Fibroblast of skin of back (primary cell): ENCODE measurements around the gene ATP10B.

ENCODE experiments used
- DNase-seq: peaks from one replicate; pipeline ENCODE4 v3.0.0-alpha.2; 2013

The ATP10B gene

DNA sequence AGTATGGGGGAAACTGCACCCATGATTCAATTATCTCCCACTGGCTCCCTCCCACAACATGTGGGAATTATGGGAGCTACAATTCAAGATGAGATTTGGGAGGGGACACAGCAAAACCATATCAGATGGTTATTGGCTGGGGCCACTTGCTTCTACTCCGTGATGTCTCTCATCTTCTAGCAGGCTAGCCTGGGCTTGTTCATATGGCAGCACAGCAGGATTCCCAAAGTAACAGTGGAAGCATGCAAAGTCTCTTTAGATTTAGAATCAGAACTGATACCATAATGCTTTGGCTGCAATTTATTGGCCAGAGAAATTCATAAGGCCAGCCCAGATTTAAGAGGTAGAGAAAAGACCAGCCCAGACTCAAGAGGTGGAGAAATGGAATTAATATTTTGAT lies 304.1 kb downstream of the ATP10B start:
- no peak for DNase-seq

DNA sequence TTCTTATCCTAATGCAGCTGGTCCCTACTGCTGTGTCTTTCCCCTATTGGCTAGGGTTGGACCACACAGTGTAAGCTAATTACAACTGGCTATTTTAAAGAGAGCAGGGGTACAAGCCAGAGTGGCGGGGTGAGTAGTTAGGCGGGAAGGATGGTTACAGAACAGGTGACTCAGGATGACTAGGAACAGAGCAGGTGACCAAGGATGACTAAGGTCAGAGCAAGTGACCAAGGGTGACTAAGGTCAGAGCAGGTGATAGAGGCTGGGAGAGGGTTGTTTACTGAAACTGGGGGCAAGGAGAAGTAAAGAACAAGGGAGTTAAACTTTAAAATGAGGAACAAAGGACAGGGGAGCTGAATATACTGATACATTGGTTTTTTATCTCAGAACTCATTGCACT lies 304.9 kb downstream of the ATP10B start:
- no peak for DNase-seq

DNA sequence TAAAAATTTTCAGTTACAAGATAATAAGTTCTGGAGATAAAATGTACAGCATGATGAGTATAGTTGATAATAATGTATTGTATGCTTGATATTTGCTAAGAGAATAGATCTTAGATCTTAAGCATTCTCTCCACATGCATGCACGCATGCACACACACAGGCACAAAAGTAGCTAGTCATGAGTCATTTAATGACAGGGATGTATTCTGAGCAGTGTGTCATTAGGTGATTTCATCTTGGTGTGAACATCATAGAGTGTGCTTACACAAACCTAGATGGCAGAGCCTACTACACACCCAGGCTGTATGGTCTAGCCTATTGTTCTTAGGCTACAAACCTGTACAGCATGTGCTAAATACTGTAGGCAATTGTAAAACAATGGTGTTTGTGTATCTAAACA lies 306.2 kb downstream of the ATP10B start:
- DNase-seq: no peak

DNA sequence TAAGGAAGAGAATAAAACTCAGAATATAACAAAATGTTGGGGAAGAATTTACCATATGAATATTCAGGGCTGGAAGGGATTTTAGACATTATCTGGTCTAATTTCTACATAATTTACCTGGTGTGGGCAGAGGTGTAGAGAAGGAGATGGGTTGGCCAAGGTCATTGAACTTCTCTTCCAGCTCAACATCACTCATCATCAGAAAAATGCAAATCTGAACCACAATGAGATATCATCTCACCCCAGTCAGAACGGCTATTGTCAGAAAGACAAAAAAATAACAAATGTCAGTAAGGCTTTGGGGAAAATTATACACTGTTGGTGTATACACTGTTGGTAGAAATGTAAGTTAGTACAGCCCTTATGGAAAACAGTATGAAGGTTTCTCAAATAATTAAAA lies 308.6 kb downstream of the ATP10B start:
- DNase-seq: no peak

DNA sequence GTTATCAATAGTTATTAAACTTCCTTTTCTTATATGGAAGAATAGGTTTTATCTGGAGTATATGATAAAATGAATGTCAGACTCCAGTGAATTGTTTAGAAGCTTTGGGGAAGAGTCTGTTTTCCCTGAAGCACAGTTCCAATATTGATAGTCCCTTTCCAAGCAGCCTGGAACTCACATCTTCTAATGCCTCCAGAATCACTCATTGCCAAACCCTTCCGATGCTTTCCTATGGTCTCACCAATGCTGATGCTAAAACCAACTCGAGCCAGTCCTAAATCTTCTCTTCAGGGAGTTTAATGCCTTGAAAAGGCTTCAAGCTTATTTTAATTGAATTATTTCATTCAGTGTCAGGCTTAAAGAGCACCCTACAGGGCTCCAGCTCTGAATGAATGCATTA lies 309.2 kb downstream of the ATP10B start:
- DNase-seq: no peak

DNA sequence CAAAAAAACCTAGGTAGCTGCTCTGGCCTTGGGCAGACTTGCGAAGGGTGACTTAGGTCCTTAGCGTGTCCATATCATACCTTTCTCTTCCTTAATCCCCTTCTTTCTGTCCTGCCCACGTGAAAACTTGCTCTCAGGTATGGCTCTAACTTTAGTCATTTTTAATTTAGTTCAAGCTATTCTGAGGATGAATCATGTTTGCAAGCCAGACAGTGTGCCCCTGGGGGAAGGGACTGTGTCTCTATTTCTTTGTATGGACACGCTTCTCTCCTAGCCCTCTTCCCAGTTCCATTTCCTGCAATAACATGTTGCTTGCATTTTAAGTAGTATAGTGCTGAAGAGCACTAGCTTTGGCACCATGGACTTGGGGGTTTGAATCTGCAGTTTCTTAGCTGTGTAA lies 309.7 kb downstream of the ATP10B start:
- no peak for DNase-seq

DNA sequence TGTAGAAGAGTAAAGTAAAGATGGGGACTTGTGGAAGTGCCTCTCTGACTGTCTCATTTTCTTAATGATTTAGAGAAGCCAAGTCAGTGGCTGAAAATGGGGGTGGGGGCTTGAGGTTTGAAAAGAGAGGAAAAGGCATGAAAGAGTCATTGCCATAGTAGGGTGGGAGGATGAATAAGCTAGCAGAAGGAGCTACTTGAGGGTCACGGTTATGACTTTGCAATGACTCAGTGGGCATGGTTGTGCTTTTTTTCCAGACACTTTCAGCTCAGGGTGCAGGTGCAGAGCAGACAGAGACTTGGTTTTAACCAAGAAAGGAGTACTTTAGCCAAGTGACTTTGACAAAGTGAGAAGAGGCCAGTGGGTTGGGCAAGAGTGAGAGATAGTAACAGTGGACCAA lies 312.6 kb downstream of the ATP10B start:
- DNase-seq: no peak

DNA sequence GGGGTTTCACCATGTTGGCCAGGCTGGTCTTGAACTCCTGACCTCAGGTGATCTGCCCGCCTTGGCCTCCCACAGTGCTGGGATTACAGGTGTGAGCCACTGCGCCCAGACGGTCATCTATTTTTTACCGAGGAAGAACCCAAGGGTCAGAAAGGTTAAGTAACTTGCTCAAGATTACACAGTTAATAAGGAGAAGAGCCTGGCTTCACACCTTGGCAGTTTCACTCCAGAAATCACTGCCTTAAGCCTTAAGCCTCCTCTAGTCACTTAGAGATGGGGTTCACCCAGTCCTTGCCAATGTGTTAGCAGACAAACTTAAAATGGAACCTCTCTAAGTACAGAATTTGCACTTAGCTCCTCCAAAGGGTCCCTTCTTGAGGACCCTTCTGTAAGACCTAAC lies 314.1 kb downstream of the ATP10B start:
- no peak for DNase-seq

DNA sequence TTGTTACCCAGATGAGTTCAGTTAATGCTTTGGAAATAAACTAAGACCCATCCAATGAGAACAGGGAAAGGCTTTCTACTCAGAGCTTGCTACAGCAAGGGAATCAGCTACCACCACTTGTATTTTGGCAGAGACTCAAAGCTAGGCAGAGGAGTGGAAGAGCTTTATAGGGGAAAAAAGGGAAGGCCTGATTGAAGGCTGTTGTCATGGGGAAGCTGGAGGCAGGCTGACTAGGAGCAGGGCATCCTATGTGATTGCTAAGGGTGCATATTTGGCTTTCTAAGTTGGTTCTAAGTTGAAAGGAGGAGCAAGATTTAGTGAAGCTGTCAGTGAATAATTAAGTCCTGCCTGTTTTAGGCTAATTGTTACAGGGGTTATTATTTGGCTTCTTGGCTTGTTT lies 314.9 kb downstream of the ATP10B start:
- DNase-seq: no peak

DNA sequence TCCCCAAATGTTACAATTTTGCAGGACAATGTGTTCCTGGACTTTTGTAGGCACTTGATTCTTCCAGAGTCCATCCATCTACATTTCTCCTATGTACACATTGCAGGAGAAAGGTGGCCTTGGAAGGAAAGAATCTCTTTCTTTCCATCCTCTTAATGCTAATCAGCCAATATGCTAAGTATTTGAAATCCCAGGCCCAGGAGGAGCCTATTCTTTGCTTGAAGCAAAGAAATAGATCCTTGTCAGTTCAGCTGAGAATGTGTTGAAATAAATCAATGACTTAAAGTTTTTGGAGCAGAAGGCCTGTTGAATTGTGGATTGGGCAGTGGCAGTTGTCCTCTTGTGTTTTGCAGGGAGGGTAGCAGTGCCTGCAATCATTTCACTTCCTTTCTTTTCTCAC lies 317.1 kb downstream of the ATP10B start:
- DNase-seq: no peak

DNA sequence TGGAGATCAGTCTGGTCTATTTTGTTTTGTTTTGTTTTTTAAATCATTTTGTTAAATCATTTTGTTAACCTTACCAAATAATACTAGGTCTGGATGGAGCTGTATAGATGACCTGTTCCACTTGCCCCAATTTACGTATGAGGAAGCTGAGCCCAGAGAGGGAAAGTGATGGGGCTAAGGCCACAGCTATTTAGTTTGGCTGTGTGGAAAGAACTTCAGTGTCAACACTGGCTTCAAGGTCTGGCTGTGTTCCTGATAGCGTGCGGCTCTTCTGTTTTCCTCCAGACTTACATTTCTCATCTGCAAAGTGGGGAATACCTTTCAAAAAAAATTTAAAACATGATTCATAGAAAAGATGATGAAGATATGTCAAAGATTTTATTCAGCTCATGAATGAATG lies 317.9 kb downstream of the ATP10B start:
- no peak for DNase-seq

DNA sequence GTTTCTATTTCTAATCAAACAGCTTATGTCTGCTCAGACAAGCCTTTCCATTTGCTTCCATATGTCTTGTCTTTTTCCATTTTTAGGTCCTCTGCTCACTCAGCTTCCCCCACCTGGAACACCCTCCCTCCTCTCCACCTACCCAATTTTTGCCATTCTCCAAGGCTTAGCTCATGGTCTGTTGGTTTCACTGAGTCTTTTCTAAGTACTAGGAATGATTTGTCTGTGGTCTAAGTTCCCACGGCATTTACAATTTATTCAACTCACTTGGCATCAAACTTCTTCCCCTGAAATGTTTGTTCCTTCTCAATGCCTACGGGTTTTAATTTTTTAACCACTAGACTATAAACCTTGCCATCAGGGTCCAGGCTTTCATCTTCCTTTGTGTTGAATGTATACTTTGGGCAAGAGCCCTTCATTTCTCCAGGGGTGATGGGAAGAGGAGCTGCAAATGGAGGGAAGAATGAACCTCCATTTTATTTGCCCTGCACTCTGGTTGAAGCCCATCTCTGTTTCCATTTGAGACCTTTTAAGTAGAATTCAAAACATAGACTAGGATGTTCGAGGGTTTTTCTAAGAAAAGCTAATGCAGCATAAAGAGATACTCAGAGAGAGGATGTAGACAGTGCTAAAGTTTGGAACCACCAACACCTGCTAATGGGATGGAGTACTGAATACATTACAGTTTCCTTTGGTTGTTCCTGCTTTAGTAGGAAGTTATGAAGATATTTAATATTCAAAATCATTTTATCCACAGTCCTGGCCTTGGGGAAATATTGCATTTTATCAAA lies 326.3 kb downstream of the ATP10B start:
- DNase-seq: no peak

DNA sequence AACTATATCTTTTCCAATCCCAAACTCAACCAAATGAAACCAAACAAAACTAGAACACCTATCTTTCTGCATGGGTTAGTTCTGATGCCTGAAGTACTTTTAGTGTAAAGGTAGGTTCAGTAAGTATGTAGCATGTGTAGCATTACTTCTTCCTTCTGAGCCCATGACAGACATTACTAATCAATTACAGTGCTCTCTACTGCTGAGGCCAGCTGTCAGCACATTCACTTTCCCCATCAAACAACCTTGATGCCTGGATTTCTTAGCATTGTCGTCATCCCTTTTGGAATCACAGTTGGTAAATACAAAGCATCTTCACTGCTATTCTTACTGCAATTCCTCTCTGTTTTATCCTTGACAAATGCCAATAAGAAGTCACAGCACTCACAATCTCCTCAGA lies 327.2 kb downstream of the ATP10B start:
- no peak for DNase-seq

DNA sequence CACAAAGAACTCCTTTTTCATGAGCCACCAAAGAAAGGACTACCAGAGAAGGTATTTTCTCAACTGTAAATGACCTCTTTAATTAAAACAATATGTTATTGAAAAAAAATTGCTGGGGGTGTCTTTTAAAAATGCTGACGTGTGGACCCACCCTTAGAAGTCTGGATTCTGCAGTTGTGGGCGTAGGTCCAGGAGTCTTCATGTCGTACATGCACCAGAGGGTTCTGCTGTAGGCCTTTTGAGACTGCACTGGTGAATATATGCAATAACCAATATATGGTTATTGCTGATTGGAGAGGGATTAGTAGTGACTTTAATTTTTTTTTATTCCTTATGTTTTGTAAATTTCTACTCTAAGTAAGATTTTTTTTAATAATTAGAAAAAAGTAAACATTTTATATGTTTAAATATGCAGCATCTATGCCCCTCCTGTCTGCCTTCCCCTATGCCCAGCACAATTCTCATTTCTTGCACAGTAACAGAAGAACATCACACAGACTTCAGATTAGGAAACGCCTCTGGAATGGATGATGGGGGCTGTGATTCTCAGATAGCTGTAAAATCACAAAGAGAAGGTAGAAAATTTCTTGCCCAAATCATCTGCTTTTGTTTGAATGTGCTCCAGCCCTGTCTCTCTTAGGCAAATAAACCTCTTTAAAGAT lies 328.4 kb downstream of the ATP10B start:
- DNase-seq: no peak

DNA sequence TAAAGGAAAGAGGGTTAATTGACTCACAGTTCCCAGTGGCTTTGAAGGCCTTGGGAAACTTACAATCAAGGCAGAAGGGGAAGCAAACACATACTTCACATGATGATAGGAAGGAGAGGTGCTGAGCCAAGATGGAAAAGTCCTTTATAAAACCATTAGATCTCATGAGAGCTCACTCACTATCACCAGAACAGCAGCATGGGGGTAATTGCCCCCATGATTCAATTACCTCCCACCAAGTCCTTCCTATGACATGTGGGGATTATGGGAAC lies 330.7 kb downstream of the ATP10B start:
- DNase-seq: no peak

DNA sequence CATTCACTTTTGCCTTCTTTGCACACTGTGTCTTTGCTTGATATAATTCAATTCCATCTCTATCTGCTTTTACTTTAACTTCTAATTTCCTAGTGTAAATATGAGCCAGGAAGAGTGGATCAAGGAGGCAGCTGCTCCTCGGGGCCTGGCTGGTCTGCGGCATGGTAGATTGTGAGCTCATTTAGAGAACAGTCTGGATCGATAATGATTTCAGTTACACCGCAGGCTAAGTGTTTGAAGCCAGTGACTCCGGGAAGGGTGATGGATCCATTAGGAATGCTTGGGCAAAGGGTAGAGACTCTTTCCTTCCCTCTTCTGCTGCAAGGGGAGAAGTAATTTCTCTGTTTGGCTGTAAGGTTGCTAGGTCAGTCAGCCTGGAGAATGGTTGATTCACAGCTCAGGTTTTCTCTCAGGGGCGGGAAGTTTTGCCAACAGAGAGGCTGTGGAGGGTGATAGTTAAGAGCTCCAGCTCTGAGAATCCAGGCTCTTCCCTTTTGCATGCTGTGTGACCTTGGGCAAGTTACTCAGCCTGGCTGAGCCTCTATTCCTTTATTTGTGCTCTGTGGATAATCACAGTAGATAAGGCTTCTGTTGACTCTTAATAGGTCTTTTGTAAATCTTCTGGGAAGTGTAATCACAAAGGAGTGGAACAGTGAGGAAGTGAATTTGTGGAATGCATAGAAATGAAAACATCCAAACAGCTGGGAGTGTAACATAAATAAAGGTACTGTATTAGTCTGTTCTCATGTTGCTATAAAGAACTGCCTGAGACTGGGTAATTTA lies 331.2 kb downstream of the ATP10B start:
- no peak for DNase-seq

DNA sequence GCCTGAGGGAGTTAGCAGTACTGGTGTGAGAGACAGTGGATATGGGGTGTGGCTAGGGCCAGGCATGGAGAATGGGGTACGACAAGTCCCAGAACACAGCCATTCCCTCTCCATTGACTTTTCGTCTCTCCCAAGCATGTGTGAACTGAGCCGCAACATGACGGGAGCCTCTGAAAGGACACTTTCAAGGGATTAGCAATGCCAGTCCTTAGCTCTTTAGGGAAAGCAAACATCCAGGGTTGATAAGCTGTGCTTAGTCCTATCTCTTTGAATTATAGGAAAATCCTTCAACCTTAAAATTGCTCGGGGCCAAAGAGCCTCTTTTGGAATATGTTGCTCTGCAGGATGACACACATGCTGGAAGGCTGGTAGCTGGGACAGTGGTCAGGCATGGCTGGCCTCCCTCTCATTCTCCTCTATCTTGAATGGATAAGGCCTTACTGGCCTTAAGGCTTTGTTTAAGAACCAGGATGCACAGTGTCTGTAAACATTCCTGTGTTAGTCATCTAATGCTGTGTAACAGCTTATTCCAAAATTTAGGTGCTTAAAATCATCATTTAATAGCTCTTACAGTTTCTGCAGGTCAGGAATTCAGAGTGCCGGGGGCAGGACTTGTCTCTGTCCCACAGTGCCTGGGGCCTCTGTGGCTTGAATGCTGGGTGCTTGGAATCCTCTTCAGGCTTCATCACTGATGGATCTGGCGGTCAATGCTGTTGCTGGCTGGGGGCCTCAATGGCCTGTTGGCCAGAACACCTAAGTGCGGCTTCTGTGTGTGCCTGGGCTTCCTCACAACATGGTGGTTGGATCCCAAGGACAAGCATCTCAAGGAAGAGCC lies 335.1 kb downstream of the ATP10B start:
- DNase-seq: no peak

DNA sequence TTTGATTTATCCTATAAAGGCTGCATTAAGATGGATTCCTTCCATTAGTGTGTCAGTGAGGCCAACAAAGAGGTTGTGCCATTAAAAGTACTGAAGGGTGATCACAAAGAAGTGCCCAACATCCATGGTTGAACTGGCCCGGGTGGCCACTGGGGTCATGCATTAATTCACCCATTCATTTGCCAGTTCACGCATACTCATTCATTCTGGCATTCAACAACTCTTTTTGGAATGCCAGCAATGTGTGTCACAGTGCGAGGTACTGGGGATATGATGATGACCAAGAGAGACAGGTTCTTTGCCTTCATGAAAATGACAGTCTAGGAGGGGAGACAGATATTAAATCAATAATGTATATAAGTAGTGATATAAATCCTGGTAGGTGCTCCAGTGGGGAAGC lies 337.1 kb downstream of the ATP10B start:
- no peak for DNase-seq

DNA sequence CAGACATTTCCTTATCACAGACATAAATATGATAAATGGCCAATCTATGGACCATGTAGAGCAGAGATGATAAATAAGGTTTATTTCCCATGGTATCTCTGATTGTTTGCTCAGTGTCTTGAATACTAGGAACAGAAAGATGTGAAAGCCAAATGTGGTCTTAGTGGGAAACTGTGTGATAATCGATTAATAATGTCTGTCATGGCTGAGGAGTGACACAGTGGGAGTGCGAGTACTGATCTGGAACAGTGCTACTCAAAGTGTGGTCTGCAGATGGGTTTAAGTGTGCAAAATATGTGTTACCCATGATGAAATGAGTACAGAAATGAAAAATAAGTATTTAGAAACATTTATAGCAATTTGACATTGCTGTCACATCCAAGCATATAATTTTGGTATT lies 337.8 kb downstream of the ATP10B start:
- no peak for DNase-seq

DNA sequence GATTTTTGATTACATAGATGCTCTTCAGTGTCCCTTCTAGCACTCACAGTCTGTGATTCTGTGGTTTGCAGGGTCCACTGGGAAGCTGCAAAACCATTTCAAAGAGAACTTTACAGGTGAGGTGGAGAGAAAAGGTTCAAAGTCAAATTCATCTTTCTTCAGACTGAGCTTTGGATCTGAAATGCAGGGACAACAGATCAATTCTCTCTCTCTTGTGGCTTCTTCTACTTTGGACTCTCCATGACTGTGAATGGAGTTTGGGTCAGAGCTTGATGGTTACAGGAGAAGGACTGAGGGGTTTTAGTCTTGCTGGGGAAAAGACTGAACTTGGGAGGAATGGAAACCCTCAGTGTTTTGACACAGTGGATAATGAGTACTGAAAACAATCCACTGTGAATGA lies 338.5 kb downstream of the ATP10B start:
- DNase-seq: no peak
